GM12864 (cell line): ENCODE results near the gene ARL2.
"Not testable (repeated sequence)": the region's sequence is repeated elsewhere in the genome, so short reads cannot be mapped to it uniquely, and the experiment has no call there.

Experiments
- DNase-seq: peaks from one replicate; pipeline ENCODE4 v3.0.0-alpha.2; 2011; ENCODE audit warnings: low read depth
- H3K4me3 ChIP-seq: 2 replicates; pipeline ENCODE4 v1.5.1; 2011; ENCODE audit warnings: mild to moderate bottlenecking, low read depth, low read length, control low read depth
- CTCF ChIP-seq: IDR thresholded peaks from 2 replicates; pipeline ENCODE4 v1.5.1; 2011; ENCODE audit warnings: low read depth, mild to moderate bottlenecking, moderate library complexity, low read length, control low read depth, inconsistent platforms; ENCODE audit errors: missing control alignments

Gene ARL2

GRCh38 chr11:64976651-64977050, 37.3 kb upstream of the ARL2 start:
- no peak for DNase-seq
- H3K4me3 ChIP-seq = no peak overlapping the region
- TF ChIP-seq CTCF = no peak

GRCh38 chr11:64983339-64983738, 30.6 kb upstream of the ARL2 start:
- DNase-seq, H3K4me3 ChIP-seq: not testable (repeated sequence)

GRCh38 chr11:64987998-64988854, 25.7 kb upstream of the ARL2 start:
- no peak for TF ChIP-seq CTCF
- no peak overlapping the region for H3K4me3 ChIP-seq
- no peak for DNase-seq

GRCh38 chr11:64989416-64989815, 24.5 kb upstream of the ARL2 start:
- no peak for TF ChIP-seq CTCF
- no peak overlapping the region for H3K4me3 ChIP-seq
- no peak for DNase-seq

GRCh38 chr11:64990222-64990923, 23.6 kb upstream of the ARL2 start:
- H3K4me3 ChIP-seq = no peak overlapping the region
- no peak for TF ChIP-seq CTCF
- no peak for DNase-seq

- no peak overlapping the region for H3K4me3 ChIP-seq
- no peak for DNase-seq
- TF ChIP-seq CTCF = no peak
Measured at GRCh38 chr11:64994318-64994717, 19.6 kb upstream of the ARL2 start.

GRCh38 chr11:64996327-64996709, 17.6 kb upstream of the ARL2 start:
- no peak for DNase-seq
- no peak for TF ChIP-seq CTCF
- peak overlapping the region; percentile 7 for H3K4me3 ChIP-seq
